H1 (cell line): ENCODE results near the gene KIAA1671. TPM values are rescaled to one million over a fixed set of nuclear protein-coding genes. Genes with fewer than 3 reads are reported as not detected.

Source experiments
- SRF ChIP-seq: IDR thresholded peaks from 2 replicates; pipeline ENCODE4 v1.6.1; 2011; ENCODE audit warnings: mild to moderate bottlenecking, low read depth, low read length, moderate library complexity
- polyA plus RNA-seq, 7 experiments: library from polyadenylated mRNA; depleted of rRNA in 3 of 7; stranded (reverse) in 5 of 7; unstranded in 2 of 7; fragments of >200 nt in 5 of 7; fragments of 200-250 nt in 2 of 7; gene quantifications; 1 replicate in 5 of 7; 2 replicates in 1 of 7; 4 replicates in 1 of 7; pipeline versions ENCODE4 v1.2.1 to v1.2.3, GENCODE V29; 2011 to 2013; ENCODE audit warnings: missing spikeins in 2 of 7, mixed read lengths in 2 of 7
- total RNA-seq: library from RNA; stranded (reverse); fragmentation: NEBNext Ultra II Directional; extraction: Animal tissue kit (Norgen Biotek cat#: 25700); gene quantifications from 2 replicates; pipeline ENCODE4 v1.2.1, GENCODE V29; 2021

Gene KIAA1671
- total and polyA plus RNA-seq, 2 of the 8 experiments (the other 6 are each of a cell fraction or from before 2014, with no cell fraction given), result 6.4 to 23.9 TPM

GRCh38 chr22:24981066-24981465, 28.6 kb downstream of the KIAA1671 start (continued):
- no peak for TF ChIP-seq SRF
